HTERT RPE-1 (cell line): ENCODE data around the gene MARVELD3.

Experiments used
- in situ Hi-C: fragments of 300-500 bp; cut with MboI; formaldehyde crosslinking; loops from 4 replicates; pipeline ENCODE4 v1.14.3; 2020; ENCODE audit warnings: low sequenced_read_pairs

Gene MARVELD3

GRCh38 chr16:71622088-71622487, 3.9 kb upstream of the MARVELD3 start:
- in situ Hi-C loops = no loop called here

- in situ Hi-C loops = no loop called here
Measured at GRCh38 chr16:71623597-71623996, 2.4 kb upstream of the MARVELD3 start.

GRCh38 chr16:71625113-71625850, 702 bp upstream of the MARVELD3 start:
- in situ Hi-C loops = no loop called here

- in situ Hi-C loops = no loop called here
Measured at GRCh38 chr16:71626858-71627213, 852 bp downstream of the MARVELD3 start.

- in situ Hi-C loops = no loop called here
Measured at GRCh38 chr16:71627731-71628181, 1.8 kb downstream of the MARVELD3 start.

GRCh38 chr16:71628810-71629209, 2.8 kb downstream of the MARVELD3 start:
- in situ Hi-C loops = no loop called here

- in situ Hi-C loops = no loop called here
Measured at GRCh38 chr16:71629278-71630016, 3.5 kb downstream of the MARVELD3 start.

- in situ Hi-C loops = no loop called here
Measured at GRCh38 chr16:71630808-71631207, 4.8 kb downstream of the MARVELD3 start.

GRCh38 chr16:71631776-71632175, 5.8 kb downstream of the MARVELD3 start:
- in situ Hi-C loops = no loop called here

- in situ Hi-C loops = no loop called here
Measured at GRCh38 chr16:71635632-71636031, 9.6 kb downstream of the MARVELD3 start.

- in situ Hi-C loops = no loop called here
Measured at GRCh38 chr16:71637398-71637797, 11.4 kb downstream of the MARVELD3 start.

GRCh38 chr16:71645450-71645849, 19.5 kb downstream of the MARVELD3 start:
- in situ Hi-C loops = no loop called here

- in situ Hi-C loops = no loop called here
Measured at GRCh38 chr16:71647391-71647790, 21.4 kb downstream of the MARVELD3 start.

GRCh38 chr16:71648162-71648561, 22.2 kb downstream of the MARVELD3 start:
- in situ Hi-C loops = no loop called here

GRCh38 chr16:71648921-71649320, 22.9 kb downstream of the MARVELD3 start:
- in situ Hi-C loops = no loop called here

- in situ Hi-C loops = no loop called here
Measured at GRCh38 chr16:71649704-71650103, 23.7 kb downstream of the MARVELD3 start.

- in situ Hi-C loops = no loop called here
Measured at GRCh38 chr16:71658771-71659170, 32.8 kb downstream of the MARVELD3 start.

GRCh38 chr16:71659471-71659870, 33.5 kb downstream of the MARVELD3 start:
- in situ Hi-C loops = no loop called here

GRCh38 chr16:71666264-71666663, 40.3 kb downstream of the MARVELD3 start:
- in situ Hi-C loops = no loop called here

GRCh38 chr16:71666928-71667707, 41.1 kb downstream of the MARVELD3 start:
- in situ Hi-C loops = no loop called here

GRCh38 chr16:71669926-71670536, 44.0 kb downstream of the MARVELD3 start:
- in situ Hi-C loops = no loop called here
